Endodermal cell (in vitro differentiated cells): ENCODE results near the gene MAVS. TPM values are rescaled to one million over a fixed set of nuclear protein-coding genes. Genes with fewer than 3 reads are reported as not detected.

ENCODE experiments used
- DNase-seq: peaks from one replicate; pipeline ENCODE4 v3.0.0-alpha.2; 2017
- H3K27ac ChIP-seq: 2 replicates; pipeline ENCODE4 v1.5.1; 2013; ENCODE audit warnings: mild to moderate bottlenecking, low read depth, low read length, moderate library complexity
- H3K27me3 ChIP-seq: 2 replicates; pipeline ENCODE4 v1.6.1; 2013; ENCODE audit warnings: mild to moderate bottlenecking, low read length, moderate library complexity; ENCODE audit not compliant: insufficient read depth, control insufficient read depth, poor library complexity, severe bottlenecking
- H3K36me3 ChIP-seq: 2 replicates; pipeline ENCODE4 v1.7.0; 2013; ENCODE audit warnings: mild to moderate bottlenecking, low read length, moderate library complexity; ENCODE audit not compliant: control insufficient read depth, insufficient read depth
- H3K4me1 ChIP-seq: one replicate; pipeline ENCODE4 v1.7.0; 2013; ENCODE audit warnings: low read length; ENCODE audit not compliant: control insufficient read depth, insufficient read depth
- H3K4me3 ChIP-seq: 2 replicates; pipeline ENCODE4 v1.5.1; 2013; ENCODE audit warnings: mild to moderate bottlenecking, low read length, moderate library complexity
- H3K9ac ChIP-seq: 2 replicates; pipeline ENCODE4 v1.6.1; 2013; ENCODE audit warnings: mild to moderate bottlenecking, low read length, moderate library complexity; ENCODE audit not compliant: poor library complexity, severe bottlenecking; ENCODE audit errors: extremely low read depth
- H3K9me3 ChIP-seq: 2 replicates; pipeline ENCODE4 v1.6.1; 2013; ENCODE audit warnings: mild to moderate bottlenecking, low read length, moderate library complexity; ENCODE audit not compliant: control insufficient read depth
- H3K27ac Mint-ChIP-seq: 2 replicates; pipeline ENCODE4 v1.8.0; 2020; ENCODE audit warnings: mixed read lengths
- H3K27me3 Mint-ChIP-seq: 2 replicates; pipeline ENCODE4 v1.8.0; 2021; ENCODE audit warnings: mild to moderate bottlenecking, mixed read lengths; ENCODE audit not compliant: insufficient read depth
- H3K36me3 Mint-ChIP-seq: 2 replicates; pipeline ENCODE4 v1.8.0; 2020; ENCODE audit warnings: low read depth, mixed read lengths
- H3K4me1 Mint-ChIP-seq: 2 replicates; pipeline ENCODE4 v1.8.0; 2020; ENCODE audit warnings: mixed read lengths
- H3K4me3 Mint-ChIP-seq: 2 replicates; pipeline ENCODE4 v1.8.0; 2020; ENCODE audit warnings: mild to moderate bottlenecking, moderate library complexity, mixed read lengths
- H3K9me3 Mint-ChIP-seq: 2 replicates; pipeline ENCODE4 v1.8.0; 2020; ENCODE audit warnings: mild to moderate bottlenecking, mixed read lengths
- WGBS, 2 experiments: methylation state at CpG; one replicate each; pipeline versions ENCODE4 v1.1.5 to v1.1.7; 2013; ENCODE audit warnings: missing lambda C conversion rate in 2 of 2, mixed read lengths in 1 of 2; ENCODE audit not compliant: insufficient coverage in 1 of 2, insufficient read length in 1 of 2; 5-methylcytosine and 5-hydroxymethylcytosine counted together
- total RNA-seq, 2 donors: library from RNA; stranded (reverse); fragmentation: NEBNext Ultra II Directional in 1 of 2; extraction: Animal tissue kit (Norgen Biotek cat#: 25700) in 1 of 2; gene quantifications; 2 replicates in 1 of 2; 3 replicates in 1 of 2; pipeline ENCODE4 v1.2.1, GENCODE V29; 2021
- TF ChIP-seq, protein P1 (sequence below): fragments of 200-600 bp; sonication (generic); conservative IDR thresholded peaks from 2 replicates; pipeline ENCODE4 v1.5.0; 2021; ENCODE audit warnings: antibody characterized with exemption, mild to moderate bottlenecking

Gene MAVS
- total RNA-seq, 2 donors from 2014 or later, result 43.1 to 43.2 TPM

DNA sequence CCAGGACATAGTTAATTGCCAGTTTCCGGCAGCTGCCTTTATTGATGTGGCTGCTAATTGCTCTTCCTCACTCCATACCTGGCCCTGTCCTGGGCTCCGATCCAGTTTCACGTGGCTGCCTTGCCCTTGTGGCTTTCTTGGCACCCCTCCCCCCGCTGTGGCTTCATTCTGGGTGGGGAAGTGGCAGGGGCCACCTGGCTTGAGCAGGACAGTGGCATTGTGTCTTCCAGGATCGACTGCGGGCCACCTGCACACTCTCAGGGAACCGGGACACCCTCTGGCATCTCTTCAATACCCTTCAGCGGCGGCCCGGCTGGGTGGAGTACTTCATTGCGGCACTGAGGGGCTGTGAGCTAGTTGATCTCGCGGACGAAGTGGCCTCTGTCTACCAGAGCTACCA lies 10.8 kb downstream of the MAVS start:
- H3K9ac ChIP-seq, result no peak overlapping the region
- no peak overlapping the region for H3K4me3 Mint-ChIP-seq
- H3K27ac ChIP-seq, result no peak overlapping the region

DNA sequence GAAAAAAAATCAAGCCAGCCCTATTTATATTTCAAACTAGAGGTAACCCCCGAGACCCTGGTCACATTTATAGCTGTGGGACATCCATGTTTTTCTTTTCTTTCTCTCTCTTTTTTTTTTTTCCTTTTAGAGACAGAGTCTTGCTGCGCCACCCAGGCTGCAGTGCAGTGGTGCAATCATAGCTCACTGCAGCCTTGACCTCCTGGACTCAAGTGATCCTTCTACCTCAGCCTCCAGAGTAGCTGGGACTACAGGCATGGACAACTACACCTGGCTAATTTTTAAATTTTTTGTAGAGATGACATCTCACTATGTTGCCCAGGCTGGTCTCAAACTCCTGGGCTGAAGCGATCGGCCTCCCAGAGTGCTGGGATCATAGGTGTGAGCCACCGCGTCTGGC lies 12.1 kb downstream of the MAVS start:
- Histone ChIP-seq H3K9me3 (peaks cover 14% of the 10 kb centered on the region), H3K27ac (no peak overlapping the region), H3K27me3 (no peaks in the 10 kb centered on the region), H3K4me1 (no peaks in the 10 kb centered on the region), H3K9ac (no peak overlapping the region), H3K36me3 (peaks cover 58% of the 10 kb centered on the region), H3K4me3 (no peak overlapping the region)
- no peak overlapping the region for H3K4me3 Mint-ChIP-seq
- no peaks in the 10 kb centered on the region for H3K27me3 Mint-ChIP-seq
- peaks cover 4% of the 10 kb centered on the region for H3K9me3 Mint-ChIP-seq
- no peak overlapping the region for H3K27ac Mint-ChIP-seq
- TF ChIP-seq, protein P1, sequence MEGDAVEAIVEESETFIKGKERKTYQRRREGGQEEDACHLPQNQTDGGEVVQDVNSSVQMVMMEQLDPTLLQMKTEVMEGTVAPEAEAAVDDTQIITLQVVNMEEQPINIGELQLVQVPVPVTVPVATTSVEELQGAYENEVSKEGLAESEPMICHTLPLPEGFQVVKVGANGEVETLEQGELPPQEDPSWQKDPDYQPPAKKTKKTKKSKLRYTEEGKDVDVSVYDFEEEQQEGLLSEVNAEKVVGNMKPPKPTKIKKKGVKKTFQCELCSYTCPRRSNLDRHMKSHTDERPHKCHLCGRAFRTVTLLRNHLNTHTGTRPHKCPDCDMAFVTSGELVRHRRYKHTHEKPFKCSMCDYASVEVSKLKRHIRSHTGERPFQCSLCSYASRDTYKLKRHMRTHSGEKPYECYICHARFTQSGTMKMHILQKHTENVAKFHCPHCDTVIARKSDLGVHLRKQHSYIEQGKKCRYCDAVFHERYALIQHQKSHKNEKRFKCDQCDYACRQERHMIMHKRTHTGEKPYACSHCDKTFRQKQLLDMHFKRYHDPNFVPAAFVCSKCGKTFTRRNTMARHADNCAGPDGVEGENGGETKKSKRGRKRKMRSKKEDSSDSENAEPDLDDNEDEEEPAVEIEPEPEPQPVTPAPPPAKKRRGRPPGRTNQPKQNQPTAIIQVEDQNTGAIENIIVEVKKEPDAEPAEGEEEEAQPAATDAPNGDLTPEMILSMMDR, result no peak
- 92 to 98% methylated on average over 6 of the region's 6 CpGs for WGBS, 2 experiments
- peaks cover 77% of the 10 kb centered on the region for H3K36me3 Mint-ChIP-seq
- no peak for DNase-seq
- H3K4me1 Mint-ChIP-seq, result no peaks in the 10 kb centered on the region

More for the DNA sequence above, 10.8 kb downstream of the MAVS start:
- no peak overlapping the region for H3K4me3 ChIP-seq
- DNase-seq, result no peak
- H3K27me3 Mint-ChIP-seq, result no peaks in the 10 kb centered on the region
- H3K36me3 ChIP-seq, result peaks cover 46% of the 10 kb centered on the region
- H3K27me3 ChIP-seq, result no peaks in the 10 kb centered on the region
- no peaks in the 10 kb centered on the region for H3K4me1 Mint-ChIP-seq
- H3K9me3 Mint-ChIP-seq, result peaks cover 4% of the 10 kb centered on the region
- H3K27ac Mint-ChIP-seq, result no peak overlapping the region
- peaks cover 66% of the 10 kb centered on the region for H3K36me3 Mint-ChIP-seq
- peaks cover 11% of the 10 kb centered on the region for H3K9me3 ChIP-seq
- H3K4me1 ChIP-seq, result no peaks in the 10 kb centered on the region
- WGBS, 2 experiments, result 89 to 95% methylated on average over 9 to 14 of the region's 14 CpGs
- TF ChIP-seq, protein P1, result no peak

DNA sequence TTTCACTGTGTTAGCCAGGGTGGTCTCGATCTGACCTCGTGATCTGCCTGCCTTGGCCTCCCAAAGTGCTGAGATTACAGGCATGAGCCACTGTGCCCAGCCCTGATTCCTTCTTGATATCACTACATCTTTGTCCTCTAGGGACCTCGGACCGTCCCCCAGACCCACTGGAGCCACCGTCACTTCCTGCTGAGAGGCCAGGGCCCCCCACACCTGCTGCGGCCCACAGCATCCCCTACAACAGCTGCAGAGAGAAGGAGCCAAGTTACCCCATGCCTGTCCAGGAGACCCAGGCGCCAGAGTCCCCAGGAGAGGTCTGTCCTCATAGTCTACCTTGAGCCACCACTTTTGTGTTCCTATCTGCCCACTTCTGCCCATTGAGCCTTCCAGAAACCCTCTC lies 14.6 kb downstream of the MAVS start:
- H3K27me3 ChIP-seq, result no peaks in the 10 kb centered on the region
- DNase-seq, result no peak
- H3K36me3 Mint-ChIP-seq, result peaks cover 77% of the 10 kb centered on the region
- H3K9me3 Mint-ChIP-seq, result peaks cover 4% of the 10 kb centered on the region
- no peaks in the 10 kb centered on the region for H3K27me3 Mint-ChIP-seq
- peaks cover 59% of the 10 kb centered on the region for H3K36me3 ChIP-seq
- no peak overlapping the region for H3K27ac ChIP-seq
- H3K9me3 ChIP-seq, result peaks cover 14% of the 10 kb centered on the region
- no peaks in the 10 kb centered on the region for H3K4me1 Mint-ChIP-seq
- TF ChIP-seq, protein P1, result no peak
- no peak overlapping the region for H3K4me3 Mint-ChIP-seq
- H3K4me1 ChIP-seq, result no peaks in the 10 kb centered on the region
- H3K27ac Mint-ChIP-seq, result no peak overlapping the region
- 95 to 96% methylated on average over 5 to 7 of the region's 7 CpGs for WGBS, 2 experiments
- H3K4me3 ChIP-seq, result no peak overlapping the region
- no peak overlapping the region for H3K9ac ChIP-seq
